Astrocyte (in vitro differentiated cells and primary cell): Measurements from ENCODE around the gene MIPOL1. TPM values are rescaled to one million over a fixed set of nuclear protein-coding genes. Genes with fewer than 3 reads are reported as not detected.

Experiments used
- DNase-seq: peaks from one replicate; pipeline ENCODE4 v3.0.0-alpha.2; 2010; ENCODE audit warnings: low read depth
- FAIRE-seq: peaks from 2 replicates; lab custom pipeline; 2011; peaks lifted over from hg19 to GRCh38; lab: Jason Lieb, UNC
- H2AFZ ChIP-seq: 2 replicates; pipeline ENCODE4 v1.6.0; 2012; ENCODE audit warnings: low read depth, low read length, inconsistent platforms
- H3K27ac ChIP-seq: 2 replicates; pipeline ENCODE4 v1.5.1; 2011; ENCODE audit warnings: low read depth, low read length, inconsistent platforms
- H3K27me3 ChIP-seq: 2 replicates; pipeline ENCODE4 v1.6.0; 2011; ENCODE audit warnings: low read length, inconsistent platforms; ENCODE audit not compliant: insufficient read depth
- H3K36me3 ChIP-seq: 2 replicates; pipeline ENCODE4 v1.5.1; 2011; ENCODE audit warnings: low read length, inconsistent platforms; ENCODE audit not compliant: insufficient read depth
- H3K4me1 ChIP-seq: 2 replicates; pipeline ENCODE4 v1.5.1; 2011; ENCODE audit warnings: low read length, inconsistent platforms; ENCODE audit not compliant: insufficient read depth
- H3K4me2 ChIP-seq: 2 replicates; pipeline ENCODE4 v1.6.0; 2012; ENCODE audit warnings: low read length, inconsistent platforms
- H3K4me3 ChIP-seq: 2 replicates; pipeline ENCODE4 v1.5.1; 2011; ENCODE audit warnings: low read depth, mild to moderate bottlenecking, low read length, inconsistent platforms; ENCODE audit not compliant: insufficient read depth
- H3K79me2 ChIP-seq: 2 replicates; pipeline ENCODE4 v1.6.0; 2012; ENCODE audit warnings: mild to moderate bottlenecking, low read length, inconsistent platforms; ENCODE audit not compliant: insufficient read depth
- H3K9ac ChIP-seq: 2 replicates; pipeline ENCODE4 v1.6.0; 2012; ENCODE audit warnings: mild to moderate bottlenecking, low read length, inconsistent platforms
- H3K9me3 ChIP-seq: 2 replicates; pipeline ENCODE4 v1.5.1; 2012; ENCODE audit warnings: low read depth, mild to moderate bottlenecking, low read length, inconsistent platforms; ENCODE audit not compliant: insufficient read depth
- H4K20me1 ChIP-seq: 2 replicates; pipeline ENCODE4 v1.6.0; 2012; ENCODE audit warnings: low read length, inconsistent platforms; ENCODE audit not compliant: insufficient read depth
- H3K27ac Mint-ChIP-seq: one replicate; pipeline ENCODE4 v1.8.0; 2021; ENCODE audit warnings: mild to moderate bottlenecking, mixed read lengths; ENCODE audit not compliant: unreplicated experiment
- H3K27me3 Mint-ChIP-seq: one replicate; pipeline ENCODE4 v1.8.0; 2021; ENCODE audit warnings: low read depth, mixed read lengths; ENCODE audit not compliant: unreplicated experiment
- H3K36me3 Mint-ChIP-seq: one replicate; pipeline ENCODE4 v1.8.0; 2021; ENCODE audit warnings: low read depth, mixed read lengths; ENCODE audit not compliant: unreplicated experiment
- H3K4me1 Mint-ChIP-seq: one replicate; pipeline ENCODE4 v1.8.0; 2021; ENCODE audit warnings: low read depth, mixed read lengths; ENCODE audit not compliant: unreplicated experiment
- H3K4me3 Mint-ChIP-seq: one replicate; pipeline ENCODE4 v1.8.0; 2021; ENCODE audit warnings: mild to moderate bottlenecking, moderate library complexity, mixed read lengths; ENCODE audit not compliant: unreplicated experiment
- H3K9me3 Mint-ChIP-seq: one replicate; pipeline ENCODE4 v1.8.0; 2021; ENCODE audit warnings: mild to moderate bottlenecking, mixed read lengths; ENCODE audit not compliant: unreplicated experiment
- EZH2 ChIP-seq: IDR thresholded peaks from 2 replicates; pipeline ENCODE4 v1.6.1; 2012; ENCODE audit warnings: mild to moderate bottlenecking, low read length, inconsistent platforms; ENCODE audit not compliant: insufficient read depth
- total RNA-seq: library from RNA; stranded (reverse); gene quantifications from 2 replicates; pipeline ENCODE4 v1.2.1, GENCODE V29; 2021
- TF ChIP-seq, protein P1 (sequence below): IDR thresholded peaks from 2 replicates; pipeline ENCODE4 v1.5.1; 2011; ENCODE audit warnings: low read depth, mild to moderate bottlenecking, inconsistent platforms, low read length, moderate library complexity; ENCODE audit not compliant: insufficient read depth

The MIPOL1 gene
- total RNA-seq, 1 donor from 2014 or later: 15.7 TPM

DNA sequence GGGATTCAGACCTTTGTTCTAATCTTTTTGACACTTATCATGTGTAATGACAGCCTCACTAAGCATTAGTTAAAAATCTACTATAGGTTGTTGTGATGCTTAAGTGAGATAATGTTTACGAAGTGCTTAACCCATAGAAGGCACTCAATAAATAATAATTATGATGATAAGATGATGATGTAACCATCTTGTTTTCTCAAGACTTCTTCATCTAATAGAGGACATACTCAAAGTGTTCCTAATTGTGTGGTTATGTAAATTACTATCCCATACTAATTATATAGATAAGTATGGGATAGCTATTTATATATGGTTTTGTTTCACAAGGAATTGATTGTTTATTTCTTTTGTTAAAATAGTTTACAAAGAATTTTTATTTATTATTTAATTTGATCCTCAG is 76.9 kb downstream of the MIPOL1 start:
- H3K27ac ChIP-seq: no peak overlapping the region
- H3K27ac Mint-ChIP-seq: no peak overlapping the region
- no peak overlapping the region for H3K9ac ChIP-seq
- H3K4me1 ChIP-seq: no peaks in the 10 kb centered on the region
- H3K4me3 Mint-ChIP-seq: no peak overlapping the region
- no peaks in the 10 kb centered on the region for H3K27me3 ChIP-seq
- H2AFZ ChIP-seq: no peak overlapping the region
- no peaks in the 10 kb centered on the region for H3K27me3 Mint-ChIP-seq
- no peaks in the 10 kb centered on the region for H3K9me3 Mint-ChIP-seq
- no peaks in the 10 kb centered on the region for H3K36me3 Mint-ChIP-seq
- H3K4me1 Mint-ChIP-seq: no peaks in the 10 kb centered on the region
- H3K9me3 ChIP-seq: no peaks in the 10 kb centered on the region
- H3K4me2 ChIP-seq: no peak overlapping the region
- no peaks in the 10 kb centered on the region for H3K79me2 ChIP-seq
- no peak for FAIRE-seq
- H4K20me1 ChIP-seq: no peaks in the 10 kb centered on the region
- H3K36me3 ChIP-seq: no peaks in the 10 kb centered on the region
- H3K4me3 ChIP-seq: no peak overlapping the region
- no peak for DNase-seq
- TF ChIP-seq EZH2: no peak
- TF ChIP-seq, protein P1, sequence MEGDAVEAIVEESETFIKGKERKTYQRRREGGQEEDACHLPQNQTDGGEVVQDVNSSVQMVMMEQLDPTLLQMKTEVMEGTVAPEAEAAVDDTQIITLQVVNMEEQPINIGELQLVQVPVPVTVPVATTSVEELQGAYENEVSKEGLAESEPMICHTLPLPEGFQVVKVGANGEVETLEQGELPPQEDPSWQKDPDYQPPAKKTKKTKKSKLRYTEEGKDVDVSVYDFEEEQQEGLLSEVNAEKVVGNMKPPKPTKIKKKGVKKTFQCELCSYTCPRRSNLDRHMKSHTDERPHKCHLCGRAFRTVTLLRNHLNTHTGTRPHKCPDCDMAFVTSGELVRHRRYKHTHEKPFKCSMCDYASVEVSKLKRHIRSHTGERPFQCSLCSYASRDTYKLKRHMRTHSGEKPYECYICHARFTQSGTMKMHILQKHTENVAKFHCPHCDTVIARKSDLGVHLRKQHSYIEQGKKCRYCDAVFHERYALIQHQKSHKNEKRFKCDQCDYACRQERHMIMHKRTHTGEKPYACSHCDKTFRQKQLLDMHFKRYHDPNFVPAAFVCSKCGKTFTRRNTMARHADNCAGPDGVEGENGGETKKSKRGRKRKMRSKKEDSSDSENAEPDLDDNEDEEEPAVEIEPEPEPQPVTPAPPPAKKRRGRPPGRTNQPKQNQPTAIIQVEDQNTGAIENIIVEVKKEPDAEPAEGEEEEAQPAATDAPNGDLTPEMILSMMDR: no peak

DNA sequence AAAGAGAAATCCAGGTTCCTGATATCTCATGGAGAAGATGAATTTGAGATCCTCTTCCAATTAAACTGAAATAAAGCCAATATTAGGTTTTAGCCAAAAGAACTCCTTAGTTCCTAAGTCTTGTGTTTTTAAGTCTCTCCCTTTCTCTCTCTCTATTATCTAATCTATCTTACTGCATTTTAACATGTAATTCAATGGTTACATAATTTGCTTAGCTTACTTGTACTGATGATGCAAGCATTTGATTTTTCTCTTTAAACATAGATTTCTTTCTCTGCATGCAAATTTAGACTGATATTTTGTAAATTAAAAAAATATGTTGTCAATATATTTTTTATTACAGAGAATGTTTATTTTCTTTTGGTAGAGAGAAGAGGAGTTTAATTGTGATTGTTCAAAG is 78.2 kb downstream of the MIPOL1 start:
- TF ChIP-seq, protein P1: no peak
- no peak for TF ChIP-seq EZH2
- FAIRE-seq (no peak), DNase-seq (no peak)
- Histone ChIP-seq H2AFZ (no peak overlapping the region), H3K4me3 (no peak overlapping the region), H3K4me2 (no peak overlapping the region), H3K36me3 (no peaks in the 10 kb centered on the region), H3K79me2 (no peaks in the 10 kb centered on the region), H3K27ac (no peak overlapping the region), H3K27me3 (no peaks in the 10 kb centered on the region), H3K9ac (no peak overlapping the region), H4K20me1 (no peaks in the 10 kb centered on the region), H3K9me3 (no peaks in the 10 kb centered on the region), H3K4me1 (no peaks in the 10 kb centered on the region)
- Mint-ChIP-seq H3K4me1 (no peaks in the 10 kb centered on the region), H3K9me3 (no peaks in the 10 kb centered on the region), H3K36me3 (no peaks in the 10 kb centered on the region), H3K4me3 (no peak overlapping the region), H3K27ac (no peak overlapping the region), H3K27me3 (no peaks in the 10 kb centered on the region)

DNA sequence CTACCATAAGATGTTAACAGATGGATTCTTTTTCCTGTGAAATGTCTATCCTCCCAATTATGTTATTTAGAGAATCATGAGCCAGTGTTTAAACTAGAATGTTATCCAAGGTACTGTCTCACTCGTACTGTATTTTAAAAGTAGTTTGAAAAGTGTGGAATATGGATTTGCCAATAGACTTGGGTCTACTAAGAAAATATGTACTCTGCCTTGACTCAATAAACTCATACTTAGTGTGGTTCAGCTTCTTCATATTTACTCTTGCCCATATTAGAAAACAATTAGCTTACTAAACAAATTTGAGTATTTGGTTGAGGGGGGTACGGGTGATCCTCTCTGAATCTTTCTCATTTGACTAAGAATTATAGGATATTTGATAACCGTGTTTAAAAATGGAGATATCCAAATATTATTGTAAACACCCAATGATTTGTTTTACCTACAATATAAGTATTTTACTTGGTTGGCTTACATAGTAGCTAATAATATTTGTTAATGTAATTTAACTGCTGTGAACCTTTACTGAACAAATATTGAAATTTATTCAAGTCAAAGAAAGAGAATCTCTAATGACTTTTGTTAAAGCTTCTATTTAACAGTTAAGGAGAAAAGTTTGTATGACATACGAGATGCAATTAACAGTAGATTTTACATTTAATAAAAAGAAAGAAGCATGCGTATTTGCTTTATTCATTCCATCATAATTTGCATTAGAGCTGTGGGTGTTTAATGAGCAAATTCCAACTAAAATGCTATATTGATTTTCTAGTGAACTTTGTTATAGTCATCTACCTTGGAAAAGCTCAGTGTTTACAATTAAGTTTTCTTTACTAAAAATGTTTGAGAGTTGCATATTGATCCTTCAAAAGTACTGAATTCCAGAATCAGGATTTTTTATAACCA is 81.2 kb downstream of the MIPOL1 start:
- H3K4me3 ChIP-seq: no peak overlapping the region
- H3K9ac ChIP-seq: no peak overlapping the region
- no peaks in the 10 kb centered on the region for H3K36me3 ChIP-seq
- no peaks in the 10 kb centered on the region for H3K4me1 ChIP-seq
- Mint-ChIP-seq H3K27me3 (no peaks in the 10 kb centered on the region), H3K36me3 (no peaks in the 10 kb centered on the region), H3K27ac (no peak overlapping the region), H3K9me3 (no peaks in the 10 kb centered on the region), H3K4me3 (no peak overlapping the region), H3K4me1 (no peaks in the 10 kb centered on the region)
- DNase-seq (no peak), FAIRE-seq (no peak)
- no peak overlapping the region for H3K4me2 ChIP-seq
- no peak for TF ChIP-seq EZH2
- TF ChIP-seq, protein P1: no peak
- no peak overlapping the region for H2AFZ ChIP-seq
- no peaks in the 10 kb centered on the region for H3K27me3 ChIP-seq
- H3K27ac ChIP-seq: no peak overlapping the region
- no peaks in the 10 kb centered on the region for H3K79me2 ChIP-seq
- H4K20me1 ChIP-seq: no peaks in the 10 kb centered on the region
- no peaks in the 10 kb centered on the region for H3K9me3 ChIP-seq
